Caco-2 (cell line): ENCODE measurements around the gene POLE3. TPM values are rescaled to one million over a fixed set of nuclear protein-coding genes. Genes with fewer than 3 reads are reported as not detected.

Experiments
- BruUV-seq: library from RNA; stranded (reverse); fragments of 400-500 nt; replicated peaks from 2 replicates; lab custom pipeline; 2021; lab: Mats Ljungman, UMichigan
- CTCF ChIA-PET: fragments of 300-600 bp; sonication (Branson Sonifier 250); formaldehyde crosslinking; loops from one replicate; lab custom pipeline; 2022; ENCODE audit warnings: antibody characterized with exemption; lab: Charles Lee
- POLR2A ChIA-PET: fragments of 300-600 bp; sonication (Branson Sonifier 250); formaldehyde crosslinking; loops from one replicate; lab custom pipeline; 2022; ENCODE audit warnings: antibody characterized with exemption; lab: Charles Lee
- DNase-seq, 2 experiments: peaks; one replicate each; pipeline versions ENCODE4 v3.0.0 to v3.0.0-alpha.2; 2020 to 2022
- H3K27me3 ChIP-seq: replicated peaks from 2 replicates; pipeline ENCODE4 v1.6.0; 2011; ENCODE audit warnings: low read length; ENCODE audit not compliant: control insufficient read depth, insufficient read depth
- H3K36me3 ChIP-seq: 2 replicates; pipeline ENCODE4 v1.5.1; 2011; ENCODE audit warnings: low read length; ENCODE audit not compliant: control insufficient read depth, insufficient read depth
- H3K4me1 ChIP-seq: fragments of 250-450 bp; sonication (Bioruptor Pico); 2 replicates; pipeline ENCODE4 v1.5.1; 2020; ENCODE audit warnings: mild to moderate bottlenecking
- H3K4me3 ChIP-seq: 2 replicates; pipeline ENCODE4 v1.5.1; 2011; ENCODE audit warnings: low read depth, mild to moderate bottlenecking, control low read depth, low read length
- H3K9me3 ChIP-seq: fragments of 250-450 bp; sonication (Bioruptor Pico); 2 replicates; pipeline ENCODE4 v1.5.1; 2020; ENCODE audit warnings: mild to moderate bottlenecking, moderate library complexity
- H3K27ac Mint-ChIP-seq: one replicate; pipeline ENCODE4 v1.8.0; 2022; ENCODE audit warnings: mixed read lengths; ENCODE audit not compliant: unreplicated experiment
- H3K27me3 Mint-ChIP-seq: one replicate; pipeline ENCODE4 v1.8.0; 2022; ENCODE audit warnings: mixed read lengths; ENCODE audit not compliant: insufficient read depth, unreplicated experiment
- H3K36me3 Mint-ChIP-seq: one replicate; pipeline ENCODE4 v1.8.0; 2022; ENCODE audit warnings: mild to moderate bottlenecking, mixed read lengths; ENCODE audit not compliant: insufficient read depth, unreplicated experiment
- H3K4me1 Mint-ChIP-seq: one replicate; pipeline ENCODE4 v1.8.0; 2022; ENCODE audit warnings: low read depth, mixed read lengths; ENCODE audit not compliant: unreplicated experiment
- H3K4me3 Mint-ChIP-seq: one replicate; pipeline ENCODE4 v1.8.0; 2022; ENCODE audit warnings: mild to moderate bottlenecking, moderate library complexity, mixed read lengths; ENCODE audit not compliant: unreplicated experiment
- H3K9me3 Mint-ChIP-seq: one replicate; pipeline ENCODE4 v1.8.0; 2022; ENCODE audit warnings: mixed read lengths; ENCODE audit not compliant: unreplicated experiment
- CTCF ChIP-seq, 2 experiments: fragments of 200-600 bp in 1 of 2; IDR thresholded peaks; 1 replicate in 1 of 2; 2 replicates in 1 of 2; pipeline versions ENCODE4 v1.5.1 to v1.8.0; 2011 to 2022; ENCODE audit warnings: antibody characterized with exemption in 1 of 2, control low read depth in 1 of 2, inconsistent platforms in 1 of 2, low read depth in 1 of 2, low read length in 1 of 2, mild to moderate bottlenecking in 1 of 2, moderate library complexity in 1 of 2; ENCODE audit not compliant: insufficient read depth in 1 of 2, severe bottlenecking in 1 of 2, unreplicated experiment in 1 of 2
- intact Hi-C: fragments of 100-400 bp; cut with micrococcal nuclease; formaldehyde crosslinking; loops from one replicate; pipeline ENCODE4 v1.10.0; 2022; ENCODE audit not compliant: unreplicated experiment
- total RNA-seq: library from RNA; stranded (reverse); gene quantifications from 2 replicates; pipeline ENCODE4 v1.2.3, GENCODE V29; 2022

The POLE3 gene
- total RNA-seq, 1 experiment from 2014 or later, result 57.2 TPM

GRCh38 chr9:113363336-113363735 is 47.1 kb downstream of the POLE3 start:
- Mint-ChIP-seq H3K27ac (no peak overlapping the region), H3K27me3 (no peaks in the 10 kb centered on the region), H3K4me3 (no peak overlapping the region), H3K36me3 (no peaks in the 10 kb centered on the region), H3K9me3 (no peaks in the 10 kb centered on the region), H3K4me1 (no peaks in the 10 kb centered on the region)
- intact Hi-C loops, result no loop called here
- TF ChIP-seq CTCF (IDR thresholded peaks at IDR 0.05; ENCODE audit: insufficient read depth in 1 of 2, low read depth in 1 of 2, low read length in 1 of 2, severe bottlenecking in 1 of 2, unreplicated experiment in 1 of 2), result no peak
- Histone ChIP-seq H3K4me1 (no peaks in the 10 kb centered on the region), H3K36me3 (no peaks in the 10 kb centered on the region), H3K9me3 (no peaks in the 10 kb centered on the region), H3K4me3 (no peak overlapping the region), H3K27me3 (no peaks in the 10 kb centered on the region)
- no peak for DNase-seq
- BruUV-seq, result no TSS peak
- ChIA-PET CTCF (interaction anchor here (1.1 kb wide), 1 partner anchor 40 kb away, joined by 3 read pairs; no protein-coding TSS in a partner anchor), POLR2A (no interaction called here)

- Histone ChIP-seq H3K36me3 (no peaks in the 10 kb centered on the region), H3K4me1 (no peaks in the 10 kb centered on the region), H3K4me3 (no peak overlapping the region), H3K27me3 (no peaks in the 10 kb centered on the region), H3K9me3 (no peaks in the 10 kb centered on the region)
- Mint-ChIP-seq H3K9me3 (no peaks in the 10 kb centered on the region), H3K27ac (no peak overlapping the region), H3K27me3 (no peaks in the 10 kb centered on the region), H3K36me3 (no peaks in the 10 kb centered on the region), H3K4me3 (no peak overlapping the region), H3K4me1 (no peaks in the 10 kb centered on the region)
- ChIA-PET CTCF (interaction anchor here (0.6 kb wide), 1 partner anchor 31 kb away, joined by 4 read pairs; no protein-coding TSS in a partner anchor), POLR2A (no interaction called here)
- DNase-seq, result no peak
- no TSS peak for BruUV-seq
- intact Hi-C loops, result no loop called here
- TF ChIP-seq CTCF (IDR thresholded peaks at IDR 0.05; ENCODE audit: insufficient read depth in 1 of 2, low read depth in 1 of 2, low read length in 1 of 2, severe bottlenecking in 1 of 2, unreplicated experiment in 1 of 2), result no peak
Measured at GRCh38 chr9:113361304-113362018, 49.0 kb downstream of the POLE3 start.

GRCh38 chr9:113360242-113360842 is 50.1 kb downstream of the POLE3 start:
- no peaks in the 10 kb centered on the region for H3K36me3 ChIP-seq
- H3K9me3 Mint-ChIP-seq, result no peaks in the 10 kb centered on the region
- POLR2A ChIA-PET, result no interaction called here
- no peak overlapping the region for H3K4me3 ChIP-seq
- H3K27me3 Mint-ChIP-seq, result no peaks in the 10 kb centered on the region
- H3K36me3 Mint-ChIP-seq, result no peaks in the 10 kb centered on the region
- no TSS peak for BruUV-seq
- H3K4me1 ChIP-seq, result no peaks in the 10 kb centered on the region
- H3K27me3 ChIP-seq, result no peaks in the 10 kb centered on the region
- no peaks in the 10 kb centered on the region for H3K9me3 ChIP-seq
- no peak overlapping the region for H3K27ac Mint-ChIP-seq
- H3K4me1 Mint-ChIP-seq, result no peaks in the 10 kb centered on the region
- H3K4me3 Mint-ChIP-seq, result no peak overlapping the region
- no peak for DNase-seq
- intact Hi-C loops, result no loop called here
- TF ChIP-seq CTCF (IDR thresholded peaks at IDR 0.05; ENCODE audit: insufficient read depth in 1 of 2, low read depth in 1 of 2, low read length in 1 of 2, severe bottlenecking in 1 of 2, unreplicated experiment in 1 of 2), result no peak
- CTCF ChIA-PET, result no interaction called here
